Effector memory CD4-positive, alpha-beta T cell (primary cell): ENCODE measurements around the gene XYLT1.
"Not testable (repeated sequence)": the region's sequence is repeated elsewhere in the genome, so short reads cannot be mapped to it uniquely, and the experiment has no call there.

Experiments used
- DNase-seq, 3 donors: peaks; one replicate each; pipeline ENCODE4 v3.0.0-alpha.2; 2020
- H3K27ac ChIP-seq: 2 replicates; pipeline ENCODE4 v1.7.0; 2013; ENCODE audit warnings: mild to moderate bottlenecking, low read length, moderate library complexity; ENCODE audit not compliant: insufficient read depth, poor library complexity, severe bottlenecking
- H3K27me3 ChIP-seq: replicated peaks from 2 replicates; pipeline ENCODE4 v1.7.0; 2013; ENCODE audit warnings: mild to moderate bottlenecking, low read length; ENCODE audit not compliant: insufficient read depth, control insufficient read depth, poor library complexity, severe bottlenecking
- H3K36me3 ChIP-seq: 2 replicates; pipeline ENCODE4 v1.7.0; 2013; ENCODE audit warnings: mild to moderate bottlenecking, low read length, moderate library complexity; ENCODE audit not compliant: control insufficient read depth, insufficient read depth
- H3K4me1 ChIP-seq: 2 replicates; pipeline ENCODE4 v1.7.0; 2013; ENCODE audit warnings: low read length, mild to moderate bottlenecking; ENCODE audit not compliant: control insufficient read depth, insufficient read depth, poor library complexity, severe bottlenecking
- H3K4me3 ChIP-seq: 2 replicates; pipeline ENCODE4 v1.7.0; 2013; ENCODE audit warnings: low read length, low read depth, mild to moderate bottlenecking; ENCODE audit not compliant: insufficient read depth, poor library complexity, severe bottlenecking
- H3K9me3 ChIP-seq: 2 replicates; pipeline ENCODE4 v1.7.0; 2013; ENCODE audit warnings: mild to moderate bottlenecking, low read length, moderate library complexity; ENCODE audit not compliant: control insufficient read depth

The XYLT1 gene

GRCh38 chr16:17491140-17491662 is 20.4 kb upstream of the XYLT1 start:
- no peaks in the 10 kb centered on the region for H3K27me3 ChIP-seq
- H3K27ac ChIP-seq, result no peak overlapping the region
- DNase-seq, result no peak
- H3K36me3 ChIP-seq, result no peaks in the 10 kb centered on the region
- no peaks in the 10 kb centered on the region for H3K4me1 ChIP-seq
- no peak overlapping the region for H3K4me3 ChIP-seq
- no peaks in the 10 kb centered on the region for H3K9me3 ChIP-seq

- DNase-seq, result no peak
- no peak overlapping the region for H3K27ac ChIP-seq
Measured at GRCh38 chr16:17488506-17488905, 17.7 kb upstream of the XYLT1 start.

GRCh38 chr16:17483351-17483750 is 12.6 kb upstream of the XYLT1 start:
- H3K27me3 ChIP-seq, result no peaks in the 10 kb centered on the region
- no peaks in the 10 kb centered on the region for H3K36me3 ChIP-seq
- no peak overlapping the region for H3K27ac ChIP-seq
- H3K9me3 ChIP-seq, result no peaks in the 10 kb centered on the region
- H3K4me3 ChIP-seq, result no peak overlapping the region
- no peak for DNase-seq
- no peaks in the 10 kb centered on the region for H3K4me1 ChIP-seq

More at GRCh38 chr16:17488506-17488905, 17.7 kb upstream of the XYLT1 start:
- Histone ChIP-seq H3K36me3 (no peaks in the 10 kb centered on the region), H3K27me3 (no peaks in the 10 kb centered on the region), H3K4me1 (no peaks in the 10 kb centered on the region), H3K9me3 (no peaks in the 10 kb centered on the region), H3K4me3 (no peak overlapping the region)

GRCh38 chr16:17482341-17482740 is 11.6 kb upstream of the XYLT1 start:
- not testable (repeated sequence) for H3K27me3 ChIP-seq, H3K4me3 ChIP-seq

GRCh38 chr16:17481736-17482135 is 11.0 kb upstream of the XYLT1 start:
- no peak for DNase-seq
- Histone ChIP-seq H3K4me1 (no peaks in the 10 kb centered on the region), H3K36me3 (no peaks in the 10 kb centered on the region), H3K27ac (no peak overlapping the region), H3K27me3 (no peaks in the 10 kb centered on the region), H3K9me3 (no peaks in the 10 kb centered on the region), H3K4me3 (no peak overlapping the region)

More at GRCh38 chr16:17482341-17482740, 11.6 kb upstream of the XYLT1 start:
- DNase-seq, H3K36me3 ChIP-seq, H3K9me3 ChIP-seq, H3K4me1 ChIP-seq, H3K27ac ChIP-seq: not testable (repeated sequence)

GRCh38 chr16:17477260-17477545 is 6.4 kb upstream of the XYLT1 start:
- H3K4me3 ChIP-seq, H3K27me3 ChIP-seq, H3K27ac ChIP-seq, DNase-seq, H3K4me1 ChIP-seq, H3K36me3 ChIP-seq, H3K9me3 ChIP-seq: not testable (repeated sequence)

- no peaks in the 10 kb centered on the region for H3K27me3 ChIP-seq
- H3K36me3 ChIP-seq, result no peaks in the 10 kb centered on the region
- H3K4me1 ChIP-seq, result no peaks in the 10 kb centered on the region
- H3K9me3 ChIP-seq, result no peaks in the 10 kb centered on the region
- no peak overlapping the region for H3K27ac ChIP-seq
- DNase-seq, result no peak
- no peak overlapping the region for H3K4me3 ChIP-seq
Measured at GRCh38 chr16:17476414-17477259, 5.9 kb upstream of the XYLT1 start.

- no peak overlapping the region for H3K4me3 ChIP-seq
- no peaks in the 10 kb centered on the region for H3K27me3 ChIP-seq
- no peaks in the 10 kb centered on the region for H3K36me3 ChIP-seq
- no peak for DNase-seq
- H3K27ac ChIP-seq, result no peak overlapping the region
- no peaks in the 10 kb centered on the region for H3K9me3 ChIP-seq
- peaks cover 1% of the 10 kb centered on the region for H3K4me1 ChIP-seq
Measured at GRCh38 chr16:17475104-17475503, 4.3 kb upstream of the XYLT1 start.

GRCh38 chr16:17474572-17474971 is 3.8 kb upstream of the XYLT1 start:
- Histone ChIP-seq H3K4me3 (no peak overlapping the region), H3K27me3 (no peaks in the 10 kb centered on the region), H3K4me1 (peaks cover 6% of the 10 kb centered on the region)

GRCh38 chr16:17474037-17474436 is 3.3 kb upstream of the XYLT1 start:
- H3K4me1 ChIP-seq, result peaks cover 11% of the 10 kb centered on the region
- H3K4me3 ChIP-seq, result no peak overlapping the region
- no peaks in the 10 kb centered on the region for H3K9me3 ChIP-seq
- no peak for DNase-seq
- H3K36me3 ChIP-seq, result no peaks in the 10 kb centered on the region
- no peak overlapping the region for H3K27ac ChIP-seq
- H3K27me3 ChIP-seq, result no peaks in the 10 kb centered on the region

More at GRCh38 chr16:17474572-17474971, 3.8 kb upstream of the XYLT1 start:
- DNase-seq, result no peak
- Histone ChIP-seq H3K9me3 (no peaks in the 10 kb centered on the region), H3K27ac (no peak overlapping the region), H3K36me3 (no peaks in the 10 kb centered on the region)
